ENCODE measurements around the gene FOXO1. TPM values are rescaled to one million over a fixed set of nuclear protein-coding genes. Genes with fewer than 3 reads are reported as not detected.

The FOXO1 gene
- total RNA-seq, 1 donor from 2014 or later = 13.2 TPM

DNA sequence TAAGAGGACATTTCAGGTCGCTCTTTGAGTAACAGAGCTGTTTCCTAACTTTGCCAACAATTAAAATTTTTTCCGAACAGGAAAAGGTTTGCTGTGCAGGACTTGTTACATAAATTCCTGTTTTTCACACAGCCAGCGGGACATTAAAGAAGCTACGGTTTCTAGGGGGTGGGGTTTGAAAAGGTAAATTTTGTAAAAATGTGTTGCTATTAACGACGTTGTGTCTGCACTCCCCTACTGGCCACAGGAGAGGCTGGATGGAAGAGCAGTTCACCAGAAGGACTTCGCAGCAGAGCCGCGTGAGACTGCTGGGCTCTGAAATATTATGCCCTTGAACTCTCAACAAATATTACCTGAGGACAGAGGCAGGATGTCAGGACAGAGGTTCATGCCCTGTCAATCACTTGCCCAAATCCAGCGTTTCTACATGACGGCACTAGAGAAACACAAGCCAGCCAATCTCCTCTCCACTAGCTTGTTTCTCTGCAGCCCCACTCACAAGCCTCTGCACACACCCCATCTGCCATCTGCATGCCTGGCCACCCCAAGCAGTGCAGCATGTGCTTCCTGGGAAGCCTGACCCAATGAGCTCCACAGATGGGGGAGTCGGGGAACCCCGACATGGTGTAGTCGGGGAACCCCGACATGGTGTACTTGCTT is 102.0 kb downstream of the FOXO1 start:
- Histone ChIP-seq H3K36me3 (peaks cover 11% of the 10 kb centered on the region), H3K4me3 (peak overlapping the region; percentile 5), H3K4me1 (peaks cover 93% of the 10 kb centered on the region), H3K27me3 (ENCODE audit: low read depth) (no peaks in the 10 kb centered on the region), H3K9me3 (replicated peaks) (no peaks in the 10 kb centered on the region), H3K27ac (replicated peaks) (peak overlapping the region; percentile 51)
- intact Hi-C loops (cut with micrococcal nuclease) = no loop called here
- TF ChIP-seq, protein P1, sequence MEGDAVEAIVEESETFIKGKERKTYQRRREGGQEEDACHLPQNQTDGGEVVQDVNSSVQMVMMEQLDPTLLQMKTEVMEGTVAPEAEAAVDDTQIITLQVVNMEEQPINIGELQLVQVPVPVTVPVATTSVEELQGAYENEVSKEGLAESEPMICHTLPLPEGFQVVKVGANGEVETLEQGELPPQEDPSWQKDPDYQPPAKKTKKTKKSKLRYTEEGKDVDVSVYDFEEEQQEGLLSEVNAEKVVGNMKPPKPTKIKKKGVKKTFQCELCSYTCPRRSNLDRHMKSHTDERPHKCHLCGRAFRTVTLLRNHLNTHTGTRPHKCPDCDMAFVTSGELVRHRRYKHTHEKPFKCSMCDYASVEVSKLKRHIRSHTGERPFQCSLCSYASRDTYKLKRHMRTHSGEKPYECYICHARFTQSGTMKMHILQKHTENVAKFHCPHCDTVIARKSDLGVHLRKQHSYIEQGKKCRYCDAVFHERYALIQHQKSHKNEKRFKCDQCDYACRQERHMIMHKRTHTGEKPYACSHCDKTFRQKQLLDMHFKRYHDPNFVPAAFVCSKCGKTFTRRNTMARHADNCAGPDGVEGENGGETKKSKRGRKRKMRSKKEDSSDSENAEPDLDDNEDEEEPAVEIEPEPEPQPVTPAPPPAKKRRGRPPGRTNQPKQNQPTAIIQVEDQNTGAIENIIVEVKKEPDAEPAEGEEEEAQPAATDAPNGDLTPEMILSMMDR (IDR thresholded peaks at IDR 0.05; ENCODE audit: borderline replicate concordance) = peak; percentile 33
- DNase-seq = no peak

DNA sequence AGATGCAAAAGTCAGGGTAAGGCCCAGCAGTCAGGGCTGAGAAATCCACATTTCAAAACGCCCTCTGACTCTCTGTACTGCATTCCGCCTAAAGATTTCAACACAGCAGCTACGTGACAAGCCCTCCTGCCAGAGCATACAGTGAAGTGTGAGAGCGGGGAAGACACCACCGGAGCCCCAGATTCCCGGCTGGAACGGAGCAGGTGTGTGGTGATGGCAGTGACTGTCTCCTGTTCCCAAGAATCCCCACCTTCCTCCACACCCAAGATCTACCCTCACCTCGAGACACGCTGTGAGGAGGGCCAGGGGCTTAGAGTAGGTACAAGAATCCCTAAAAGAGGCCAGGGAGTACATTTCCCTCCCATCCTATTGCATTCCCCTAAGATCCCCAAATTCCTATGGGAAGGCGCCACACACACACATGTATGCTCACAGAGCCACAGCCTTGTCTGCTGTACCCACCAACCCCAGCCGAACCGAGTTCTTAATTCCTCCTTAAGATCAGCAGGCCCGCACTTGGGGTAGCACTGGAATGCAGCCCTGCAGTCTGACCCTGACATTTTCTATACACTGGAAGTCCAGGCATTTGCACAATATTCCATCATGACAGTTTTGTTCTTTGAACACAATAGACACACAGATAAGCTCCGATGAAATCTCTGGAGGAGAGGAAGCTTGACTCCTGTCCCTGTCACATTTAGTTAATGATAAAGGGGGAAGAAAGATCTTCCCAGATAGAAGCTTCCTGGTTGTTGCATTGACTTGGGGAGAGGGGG is 102.9 kb downstream of the FOXO1 start:
- Histone ChIP-seq H3K4me3 (peak overlapping the region; percentile 9), H3K27ac (replicated peaks) (peak overlapping the region; percentile 51), H3K9me3 (replicated peaks) (no peaks in the 10 kb centered on the region), H3K36me3 (peaks cover 16% of the 10 kb centered on the region), H3K4me1 (peaks cover 93% of the 10 kb centered on the region), H3K27me3 (ENCODE audit: low read depth) (no peaks in the 10 kb centered on the region)
- intact Hi-C loops (cut with micrococcal nuclease) = no loop called here
- DNase-seq = no peak
- TF ChIP-seq, protein P1 (IDR thresholded peaks at IDR 0.05; ENCODE audit: borderline replicate concordance) = no peak

DNA sequence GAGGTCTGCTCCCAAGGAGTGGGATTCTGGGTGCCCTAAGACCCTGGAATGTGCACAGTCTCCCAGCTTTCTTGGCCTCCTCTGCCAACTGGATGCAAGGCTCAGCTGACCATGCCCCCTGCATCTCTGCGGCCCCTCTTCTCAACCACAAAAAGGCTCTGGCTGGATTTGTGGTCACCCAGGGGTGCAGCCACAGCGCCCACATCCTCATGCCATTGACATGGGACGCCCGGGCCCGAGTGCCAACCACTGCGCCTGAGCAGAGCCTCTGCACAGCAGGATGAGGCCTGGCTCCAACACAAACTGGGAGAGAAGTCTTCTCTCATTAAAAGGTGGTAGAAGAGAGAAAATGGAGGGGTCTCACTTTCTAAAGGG is 103.5 kb downstream of the FOXO1 start:
- intact Hi-C loops (cut with micrococcal nuclease) = no loop called here
- peaks cover 16% of the 10 kb centered on the region for H3K36me3 ChIP-seq
- H3K27ac ChIP-seq (replicated peaks) = peak overlapping the region; percentile 51
- no peak overlapping the region for H3K4me3 ChIP-seq
- H3K9me3 ChIP-seq (replicated peaks) = no peaks in the 10 kb centered on the region
- peaks cover 93% of the 10 kb centered on the region for H3K4me1 ChIP-seq
- no peaks in the 10 kb centered on the region for H3K27me3 ChIP-seq (ENCODE audit: low read depth)
- no peak for DNase-seq
- TF ChIP-seq, protein P1 (IDR thresholded peaks at IDR 0.05; ENCODE audit: borderline replicate concordance) = no peak

DNA sequence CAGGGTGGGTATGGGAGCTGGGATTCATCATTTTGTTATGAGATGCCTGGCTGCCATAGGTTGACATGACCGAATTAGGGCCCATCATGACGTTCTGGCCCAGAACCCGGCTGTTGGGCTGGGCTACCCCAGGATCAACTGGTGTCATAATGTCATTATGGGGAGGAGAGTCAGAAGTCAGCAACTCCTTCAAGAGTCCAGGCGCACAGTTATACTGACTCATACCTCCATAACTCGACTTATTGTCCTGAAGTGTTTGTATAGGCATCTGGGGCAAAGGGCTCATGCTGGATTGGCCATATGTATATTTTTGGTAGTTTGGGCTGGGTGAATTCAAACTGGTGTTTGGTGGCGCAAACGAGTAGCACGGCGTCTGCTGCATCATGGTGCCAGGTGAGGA is 106.5 kb downstream of the FOXO1 start:
- Histone ChIP-seq H3K36me3 (peaks cover 16% of the 10 kb centered on the region), H3K9me3 (replicated peaks) (no peaks in the 10 kb centered on the region), H3K4me3 (no peak overlapping the region), H3K27me3 (ENCODE audit: low read depth) (no peaks in the 10 kb centered on the region), H3K27ac (replicated peaks) (no peak overlapping the region), H3K4me1 (peaks cover 93% of the 10 kb centered on the region)
- DNase-seq = no peak
- intact Hi-C loops (cut with micrococcal nuclease) = no loop called here
- TF ChIP-seq, protein P1 (IDR thresholded peaks at IDR 0.05; ENCODE audit: borderline replicate concordance) = no peak

DNA sequence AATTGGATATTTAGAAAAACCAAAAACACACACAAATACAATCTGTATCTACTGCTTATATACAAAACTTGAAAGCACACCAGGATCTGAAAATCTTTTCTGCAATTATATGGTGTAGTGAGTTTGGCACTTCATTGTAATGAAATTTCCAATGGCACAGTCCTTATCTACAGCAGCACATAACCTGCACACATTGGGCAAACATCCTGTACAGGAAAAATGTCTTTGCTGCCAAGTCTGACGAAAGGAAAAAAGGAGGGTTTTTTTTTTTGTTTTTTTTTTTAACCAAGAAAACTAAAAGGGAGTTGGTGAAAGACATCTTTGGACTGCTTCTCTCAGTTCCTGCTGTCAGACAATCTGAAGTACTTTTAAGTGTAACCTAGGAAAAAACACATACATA is 107.8 kb downstream of the FOXO1 start:
- intact Hi-C loops (cut with micrococcal nuclease) = no loop called here
- H3K27ac ChIP-seq (replicated peaks) = peak overlapping the region; percentile 17
- H3K4me3 ChIP-seq = no peak overlapping the region
- DNase-seq = no peak
- H3K9me3 ChIP-seq (replicated peaks) = no peaks in the 10 kb centered on the region
- H3K36me3 ChIP-seq = peaks cover 16% of the 10 kb centered on the region
- TF ChIP-seq, protein P1 (IDR thresholded peaks at IDR 0.05; ENCODE audit: borderline replicate concordance) = no peak
- no peaks in the 10 kb centered on the region for H3K27me3 ChIP-seq (ENCODE audit: low read depth)
- H3K4me1 ChIP-seq = peaks cover 81% of the 10 kb centered on the region
